PFSK-1 (cell line): ENCODE results near the gene SPNS2.

ENCODE experiments used
- FOXP2 ChIP-seq: optimal IDR thresholded peaks from 2 replicates; pipeline ENCODE3; 2011; ENCODE audit warnings: borderline replicate concordance, control low read depth, inconsistent platforms; ENCODE audit not compliant: insufficient read depth; ENCODE audit errors: extremely low read length, extremely low read depth
- POLR2AphosphoS5 ChIP-seq: IDR thresholded peaks from 2 replicates; pipeline ENCODE4 v1.6.1; 2012; ENCODE audit warnings: low read depth, mild to moderate bottlenecking, control low read depth, low read length, moderate library complexity
- SIN3A ChIP-seq: IDR thresholded peaks from 2 replicates; pipeline ENCODE4 v1.6.1; 2012; ENCODE audit warnings: mild to moderate bottlenecking, low read length, moderate library complexity, borderline replicate concordance; ENCODE audit not compliant: insufficient read depth

GRCh38 chr17:4472286-4472685, 26.4 kb upstream of the SPNS2 start:
- TF ChIP-seq FOXP2 (no peak), POLR2AphosphoS5 (no peak), SIN3A (no peak)
